Skeletal muscle satellite cell (primary cell): ENCODE data around the gene SRBD1.

Experiments used
- H3K27me3 ChIP-seq: 2 replicates; pipeline ENCODE4 v1.7.0; 2013; ENCODE audit warnings: low read length; ENCODE audit not compliant: control insufficient read depth, insufficient read depth
- H3K36me3 ChIP-seq: 2 replicates; pipeline ENCODE4 v1.7.0; 2013; ENCODE audit warnings: mild to moderate bottlenecking, control low read depth, low read length; ENCODE audit not compliant: insufficient read depth
- H3K4me1 ChIP-seq: 2 replicates; pipeline ENCODE4 v1.7.0; 2013; ENCODE audit warnings: low read length; ENCODE audit not compliant: control insufficient read depth, insufficient read depth
- H3K4me2 ChIP-seq: 2 replicates; pipeline ENCODE4 v1.7.0; 2013; ENCODE audit warnings: mild to moderate bottlenecking, low read length
- H3K4me3 ChIP-seq: 2 replicates; pipeline ENCODE4 v1.7.0; 2013; ENCODE audit warnings: low read length
- H3K9ac ChIP-seq: 2 replicates; pipeline ENCODE4 v1.7.0; 2013; ENCODE audit warnings: mild to moderate bottlenecking, low read depth, low read length, moderate library complexity
- H3K9me3 ChIP-seq: replicated peaks from 2 replicates; pipeline ENCODE4 v1.7.0; 2013; ENCODE audit warnings: mild to moderate bottlenecking, control low read depth, low read length

Gene SRBD1

GRCh38 chr2:45457211-45457945 is 153.7 kb downstream of the SRBD1 start:
- H3K27me3 ChIP-seq = no peaks in the 10 kb centered on the region
- no peaks in the 10 kb centered on the region for H3K36me3 ChIP-seq
- H3K4me1 ChIP-seq = peaks cover 20% of the 10 kb centered on the region
- no peaks in the 10 kb centered on the region for H3K9me3 ChIP-seq
- H3K4me3 ChIP-seq = no peak overlapping the region
- H3K9ac ChIP-seq = no peak overlapping the region
- no peak overlapping the region for H3K4me2 ChIP-seq

- H3K36me3 ChIP-seq = no peaks in the 10 kb centered on the region
- H3K4me2 ChIP-seq = peak overlapping the region; percentile 21
- no peaks in the 10 kb centered on the region for H3K9me3 ChIP-seq
- H3K27me3 ChIP-seq = no peaks in the 10 kb centered on the region
- H3K4me1 ChIP-seq = peaks cover 10% of the 10 kb centered on the region
- H3K4me3 ChIP-seq = no peak overlapping the region
- no peak overlapping the region for H3K9ac ChIP-seq
Observed at GRCh38 chr2:45452866-45453265, 158.2 kb downstream of the SRBD1 start.

GRCh38 chr2:45450634-45451033 is 160.4 kb downstream of the SRBD1 start:
- Histone ChIP-seq H3K36me3 (no peaks in the 10 kb centered on the region), H3K27me3 (no peaks in the 10 kb centered on the region), H3K9ac (no peak overlapping the region), H3K4me2 (no peak overlapping the region), H3K9me3 (no peaks in the 10 kb centered on the region), H3K4me3 (no peak overlapping the region), H3K4me1 (peaks cover 10% of the 10 kb centered on the region)

GRCh38 chr2:45448217-45448616 is 162.8 kb downstream of the SRBD1 start:
- H3K36me3 ChIP-seq = no peaks in the 10 kb centered on the region
- no peak overlapping the region for H3K9ac ChIP-seq
- no peaks in the 10 kb centered on the region for H3K27me3 ChIP-seq
- peaks cover 15% of the 10 kb centered on the region for H3K4me1 ChIP-seq
- no peaks in the 10 kb centered on the region for H3K9me3 ChIP-seq
- H3K4me3 ChIP-seq = no peak overlapping the region
- no peak overlapping the region for H3K4me2 ChIP-seq

- Histone ChIP-seq H3K4me3 (no peak overlapping the region), H3K9me3 (no peaks in the 10 kb centered on the region), H3K4me1 (peaks cover 9% of the 10 kb centered on the region), H3K9ac (no peak overlapping the region), H3K36me3 (no peaks in the 10 kb centered on the region), H3K4me2 (no peak overlapping the region), H3K27me3 (no peaks in the 10 kb centered on the region)
Observed at GRCh38 chr2:45446016-45446415, 165.1 kb downstream of the SRBD1 start.

- Histone ChIP-seq H3K9me3 (no peaks in the 10 kb centered on the region), H3K36me3 (no peaks in the 10 kb centered on the region), H3K4me2 (no peak overlapping the region), H3K4me1 (peaks cover 13% of the 10 kb centered on the region), H3K9ac (no peak overlapping the region), H3K27me3 (no peaks in the 10 kb centered on the region), H3K4me3 (no peak overlapping the region)
Observed at GRCh38 chr2:45445037-45445436, 166.0 kb downstream of the SRBD1 start.

- Histone ChIP-seq H3K4me3 (no peak overlapping the region), H3K36me3 (no peaks in the 10 kb centered on the region), H3K27me3 (no peaks in the 10 kb centered on the region), H3K9me3 (no peaks in the 10 kb centered on the region), H3K9ac (no peak overlapping the region), H3K4me1 (peaks cover 19% of the 10 kb centered on the region), H3K4me2 (no peak overlapping the region)
Observed at GRCh38 chr2:45443012-45443411, 168.1 kb downstream of the SRBD1 start.

GRCh38 chr2:45442026-45442425 is 169.0 kb downstream of the SRBD1 start:
- Histone ChIP-seq H3K36me3 (no peaks in the 10 kb centered on the region), H3K9me3 (no peaks in the 10 kb centered on the region), H3K4me3 (no peak overlapping the region), H3K9ac (no peak overlapping the region), H3K27me3 (no peaks in the 10 kb centered on the region), H3K4me2 (no peak overlapping the region), H3K4me1 (peaks cover 19% of the 10 kb centered on the region)

- Histone ChIP-seq H3K4me1 (peaks cover 19% of the 10 kb centered on the region), H3K27me3 (no peaks in the 10 kb centered on the region), H3K4me3 (no peak overlapping the region), H3K9ac (no peak overlapping the region), H3K4me2 (no peak overlapping the region), H3K9me3 (peaks cover under 1% of the 10 kb centered on the region), H3K36me3 (no peaks in the 10 kb centered on the region)
Observed at GRCh38 chr2:45441571-45441970, 169.5 kb downstream of the SRBD1 start.

GRCh38 chr2:45439788-45440773 is 171.0 kb downstream of the SRBD1 start:
- Histone ChIP-seq H3K9me3 (peaks cover 6% of the 10 kb centered on the region), H3K4me2 (no peak overlapping the region), H3K9ac (no peak overlapping the region), H3K27me3 (no peaks in the 10 kb centered on the region), H3K4me3 (no peak overlapping the region), H3K36me3 (no peaks in the 10 kb centered on the region), H3K4me1 (peaks cover 30% of the 10 kb centered on the region)

- no peak overlapping the region for H3K4me2 ChIP-seq
- H3K9ac ChIP-seq = no peak overlapping the region
- no peaks in the 10 kb centered on the region for H3K27me3 ChIP-seq
- H3K4me1 ChIP-seq = peaks cover 33% of the 10 kb centered on the region
- no peaks in the 10 kb centered on the region for H3K36me3 ChIP-seq
- H3K9me3 ChIP-seq = peaks cover 6% of the 10 kb centered on the region
- H3K4me3 ChIP-seq = no peak overlapping the region
Observed at GRCh38 chr2:45438872-45439665, 172.0 kb downstream of the SRBD1 start.
